Effector memory CD4-positive, alpha-beta T cell (primary cell): Measurements from ENCODE around the gene FBXW11.
"Not testable (repeated sequence)": the region's sequence is repeated elsewhere in the genome, so short reads cannot be mapped to it uniquely, and the experiment has no call there.

Experiments
- DNase-seq, 3 donors: peaks; one replicate each; pipeline ENCODE4 v3.0.0-alpha.2; 2020
- H3K27ac ChIP-seq: 2 replicates; pipeline ENCODE4 v1.7.0; 2013; ENCODE audit warnings: mild to moderate bottlenecking, low read length, moderate library complexity; ENCODE audit not compliant: insufficient read depth, poor library complexity, severe bottlenecking
- H3K27me3 ChIP-seq: replicated peaks from 2 replicates; pipeline ENCODE4 v1.7.0; 2013; ENCODE audit warnings: mild to moderate bottlenecking, low read length; ENCODE audit not compliant: insufficient read depth, control insufficient read depth, poor library complexity, severe bottlenecking
- H3K36me3 ChIP-seq: 2 replicates; pipeline ENCODE4 v1.7.0; 2013; ENCODE audit warnings: mild to moderate bottlenecking, low read length, moderate library complexity; ENCODE audit not compliant: control insufficient read depth, insufficient read depth
- H3K4me1 ChIP-seq: 2 replicates; pipeline ENCODE4 v1.7.0; 2013; ENCODE audit warnings: low read length, mild to moderate bottlenecking; ENCODE audit not compliant: control insufficient read depth, insufficient read depth, poor library complexity, severe bottlenecking
- H3K4me3 ChIP-seq: 2 replicates; pipeline ENCODE4 v1.7.0; 2013; ENCODE audit warnings: low read length, low read depth, mild to moderate bottlenecking; ENCODE audit not compliant: insufficient read depth, poor library complexity, severe bottlenecking
- H3K9me3 ChIP-seq: 2 replicates; pipeline ENCODE4 v1.7.0; 2013; ENCODE audit warnings: mild to moderate bottlenecking, low read length, moderate library complexity; ENCODE audit not compliant: control insufficient read depth

FBXW11 gene

GRCh38 chr5:171945476-171945875 is 61.0 kb downstream of the FBXW11 start:
- Histone ChIP-seq H3K36me3 (no peaks in the 10 kb centered on the region), H3K27me3 (no peaks in the 10 kb centered on the region), H3K4me3 (no peak overlapping the region), H3K4me1 (no peaks in the 10 kb centered on the region), H3K27ac (no peak overlapping the region), H3K9me3 (no peaks in the 10 kb centered on the region)
- no peak for DNase-seq

GRCh38 chr5:171945066-171945465 is 61.4 kb downstream of the FBXW11 start:
- no peak overlapping the region for H3K27ac ChIP-seq

GRCh38 chr5:171942112-171942516 is 64.3 kb downstream of the FBXW11 start:
- H3K9me3 ChIP-seq, H3K4me3 ChIP-seq, H3K36me3 ChIP-seq, DNase-seq, H3K27ac ChIP-seq, H3K27me3 ChIP-seq, H3K4me1 ChIP-seq: not testable (repeated sequence)

More at GRCh38 chr5:171945066-171945465, 61.4 kb downstream of the FBXW11 start:
- no peak for DNase-seq
- Histone ChIP-seq H3K4me3 (no peak overlapping the region), H3K36me3 (no peaks in the 10 kb centered on the region), H3K27me3 (no peaks in the 10 kb centered on the region), H3K4me1 (no peaks in the 10 kb centered on the region), H3K9me3 (no peaks in the 10 kb centered on the region)

- DNase-seq, H3K36me3 ChIP-seq, H3K9me3 ChIP-seq, H3K27me3 ChIP-seq, H3K4me1 ChIP-seq, H3K27ac ChIP-seq, H3K4me3 ChIP-seq: not testable (repeated sequence)
These were observed 64.8 kb downstream of the FBXW11 start for GRCh38 chr5:171941675-171942074.

GRCh38 chr5:171941275-171941674 is 65.2 kb downstream of the FBXW11 start:
- not testable (repeated sequence) for H3K36me3 ChIP-seq, H3K27ac ChIP-seq, H3K4me1 ChIP-seq, H3K4me3 ChIP-seq, DNase-seq, H3K9me3 ChIP-seq, H3K27me3 ChIP-seq

- Histone ChIP-seq H3K4me3 (no peak overlapping the region), H3K27ac (no peak overlapping the region), H3K36me3 (no peaks in the 10 kb centered on the region), H3K27me3 (no peaks in the 10 kb centered on the region), H3K4me1 (no peaks in the 10 kb centered on the region), H3K9me3 (no peaks in the 10 kb centered on the region)
- no peak for DNase-seq
These were observed 66.5 kb downstream of the FBXW11 start for GRCh38 chr5:171939951-171940350.

GRCh38 chr5:171938358-171938757 is 68.1 kb downstream of the FBXW11 start:
- Histone ChIP-seq H3K27me3 (no peaks in the 10 kb centered on the region), H3K4me1 (no peaks in the 10 kb centered on the region), H3K27ac (no peak overlapping the region), H3K4me3 (no peak overlapping the region), H3K9me3 (no peaks in the 10 kb centered on the region), H3K36me3 (no peaks in the 10 kb centered on the region)
- no peak for DNase-seq

- no peaks in the 10 kb centered on the region for H3K36me3 ChIP-seq
- no peaks in the 10 kb centered on the region for H3K4me1 ChIP-seq
- DNase-seq = no peak
- H3K9me3 ChIP-seq = no peaks in the 10 kb centered on the region
- no peak overlapping the region for H3K27ac ChIP-seq
- H3K4me3 ChIP-seq = no peak overlapping the region
- no peaks in the 10 kb centered on the region for H3K27me3 ChIP-seq
These were observed 69.1 kb downstream of the FBXW11 start for GRCh38 chr5:171937351-171937750.

GRCh38 chr5:171934586-171934985 is 71.9 kb downstream of the FBXW11 start:
- Histone ChIP-seq H3K36me3 (no peaks in the 10 kb centered on the region), H3K9me3 (no peaks in the 10 kb centered on the region), H3K4me1 (no peaks in the 10 kb centered on the region), H3K27ac (no peak overlapping the region), H3K27me3 (no peaks in the 10 kb centered on the region), H3K4me3 (no peak overlapping the region)
- no peak for DNase-seq

- H3K4me3 ChIP-seq = no peak overlapping the region
- H3K36me3 ChIP-seq = no peaks in the 10 kb centered on the region
- H3K27ac ChIP-seq = no peak overlapping the region
- H3K4me1 ChIP-seq = no peaks in the 10 kb centered on the region
- H3K27me3 ChIP-seq = no peaks in the 10 kb centered on the region
- no peaks in the 10 kb centered on the region for H3K9me3 ChIP-seq
- DNase-seq = no peak
These were observed 75.3 kb downstream of the FBXW11 start for GRCh38 chr5:171931163-171931562.
